ENCODE results near the gene CKLF.
"Not testable (repeated sequence)": the region's sequence is repeated elsewhere in the genome, so short reads cannot be mapped to it uniquely, and the experiment has no call there.

Gene CKLF

DNA sequence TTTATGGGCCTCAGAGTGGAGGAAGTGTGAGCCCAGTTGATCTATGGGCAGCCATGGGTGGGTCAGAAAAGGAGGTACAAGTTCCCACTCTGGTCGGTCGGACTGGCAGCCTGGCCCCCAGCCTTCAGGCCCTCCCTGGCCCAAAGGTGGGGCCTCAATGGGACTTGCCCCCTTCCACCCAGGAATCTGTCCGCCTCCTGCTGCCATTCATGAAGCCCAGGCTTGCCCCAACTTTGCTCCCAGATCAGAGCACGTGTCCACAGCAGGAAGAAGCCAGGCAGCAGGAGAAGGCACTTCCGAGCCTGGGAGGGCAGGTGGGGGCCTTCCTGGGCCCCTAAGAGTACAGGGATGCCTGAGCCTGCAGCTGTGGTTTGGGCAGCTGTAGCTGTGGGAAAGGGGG, 49.1 kb downstream of the CKLF start:
- DNase-seq (ENCODE audit: low spot score in 2 of 2) (no peak), ATAC-seq (replicated peaks; ENCODE audit: extremely low read depth, poor library complexity, severe bottlenecking) (no peak)
- Mint-ChIP-seq H3K4me3 (no peak overlapping the region), H3K9me3 (no peaks in the 10 kb centered on the region), H3K27me3 (no peaks in the 10 kb centered on the region), H3K4me1 (peaks cover 22% of the 10 kb centered on the region), H3K27ac (ENCODE audit: low read depth) (no peak overlapping the region), H3K36me3 (ENCODE audit: insufficient read depth) (peaks cover 12% of the 10 kb centered on the region)

DNA sequence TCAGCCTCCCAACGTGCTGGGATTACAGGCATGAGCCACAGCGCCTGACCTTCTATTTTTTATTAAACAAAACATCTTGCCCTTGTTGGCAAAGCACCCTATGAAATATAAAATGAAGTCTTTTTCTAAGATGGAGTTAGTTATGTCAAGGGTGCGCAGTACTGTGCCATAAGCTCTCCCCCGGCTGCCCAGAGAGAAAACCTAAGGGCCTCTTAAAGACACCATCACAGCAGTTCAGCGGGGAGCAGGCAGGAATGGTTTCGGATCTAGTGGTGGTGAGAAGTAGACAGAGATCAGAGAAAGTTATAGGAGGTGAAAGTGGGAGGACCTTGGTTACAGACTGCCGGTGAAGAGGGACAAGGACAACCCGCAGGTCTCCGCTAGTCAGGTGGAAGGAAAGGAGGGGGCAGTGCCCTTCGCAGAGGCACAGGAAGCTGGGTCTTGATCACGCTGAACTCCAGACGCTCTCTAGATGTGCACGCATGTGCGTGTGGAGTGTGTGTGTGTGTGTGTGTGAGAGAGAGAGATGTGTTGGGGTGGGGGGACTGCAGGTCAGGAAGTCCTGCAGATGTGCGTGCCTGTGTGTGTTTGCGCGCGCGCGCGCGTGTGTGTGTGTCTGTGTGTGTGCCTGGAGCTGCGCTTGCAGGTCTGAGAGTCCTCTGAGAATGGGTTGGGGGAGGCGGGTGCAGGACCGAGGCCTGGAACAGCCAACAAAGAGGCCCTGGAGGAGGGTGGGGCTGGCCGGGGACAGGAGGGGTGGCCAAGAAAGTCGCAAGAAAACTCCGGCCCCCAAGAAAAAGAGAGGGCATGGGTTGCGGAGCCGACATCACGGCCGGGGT, 51.4 kb downstream of the CKLF start:
- no peaks in the 10 kb centered on the region for H3K9me3 Mint-ChIP-seq
- peaks cover 42% of the 10 kb centered on the region for H3K4me1 Mint-ChIP-seq
- peaks cover 13% of the 10 kb centered on the region for H3K36me3 Mint-ChIP-seq (ENCODE audit: insufficient read depth)
- H3K4me3 Mint-ChIP-seq, result peak overlapping the region; percentile 88
- peak overlapping the region; percentile 84 for H3K27ac Mint-ChIP-seq (ENCODE audit: low read depth)
- peak; percentile 55 to 77 for DNase-seq (ENCODE audit: low spot score in 2 of 2)
- ATAC-seq (replicated peaks; ENCODE audit: extremely low read depth, poor library complexity, severe bottlenecking), result peak; percentile 73
- H3K27me3 Mint-ChIP-seq, result no peaks in the 10 kb centered on the region

DNA sequence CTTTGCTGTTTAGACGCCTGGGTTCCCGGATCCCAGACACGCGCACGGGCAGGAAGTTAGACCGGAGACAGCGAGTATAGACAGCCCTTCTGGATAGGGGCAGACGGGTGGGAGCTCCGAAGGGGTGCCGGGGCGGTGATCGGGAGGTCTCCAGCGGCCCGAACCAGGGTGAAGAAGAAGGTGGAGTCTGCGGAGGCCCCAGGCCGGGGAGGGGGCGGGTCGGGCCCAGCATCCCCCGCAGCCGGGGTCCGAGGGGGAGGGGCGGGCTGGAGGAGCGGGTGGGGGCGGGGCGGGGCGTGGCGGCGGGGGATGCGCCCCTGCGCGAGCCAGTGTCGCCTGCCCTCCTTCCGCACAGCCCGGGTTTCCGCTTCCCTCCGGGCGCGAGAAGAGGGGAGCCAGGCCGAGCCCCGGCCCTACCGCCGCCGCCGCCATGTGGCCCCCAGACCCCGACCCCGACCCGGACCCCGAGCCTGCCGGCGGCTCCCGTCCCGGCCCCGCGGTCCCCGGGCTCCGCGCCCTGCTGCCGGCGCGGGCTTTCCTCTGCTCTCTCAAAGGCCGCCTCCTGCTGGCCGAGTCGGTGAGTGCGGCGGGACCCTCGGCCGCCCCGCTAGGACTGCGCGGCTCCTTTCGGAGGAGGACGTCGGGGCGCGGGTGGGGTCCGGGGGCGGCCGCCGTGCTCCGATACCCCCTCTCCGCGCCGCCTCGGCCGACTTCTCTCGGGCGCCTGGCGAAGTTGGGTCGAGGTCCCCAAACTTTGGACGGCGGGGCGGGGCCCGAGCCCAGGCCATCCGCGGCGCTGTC, 52.2 kb downstream of the CKLF start, which contains the start of gene CMTM3:
CMTM3 (plus strand) TSS at position 329 of the 801 bp plus-strand sequence; CDS start at position 431, 102 bp downstream.
- Mint-ChIP-seq H3K9me3 (no peaks in the 10 kb centered on the region), H3K27me3 (no peaks in the 10 kb centered on the region), H3K4me3 (peak within 1 kb of the TSS; percentile 88), H3K36me3 (ENCODE audit: insufficient read depth) (peaks cover 13% of the 10 kb centered on the region), H3K27ac (ENCODE audit: low read depth) (peak within 1 kb of the TSS; percentile 84), H3K4me1 (peaks cover 42% of the 10 kb centered on the region)
- DNase-seq (ENCODE audit: low spot score in 2 of 2) (peak; percentile 57 to 59), ATAC-seq (replicated peaks; ENCODE audit: extremely low read depth, poor library complexity, severe bottlenecking) (peak; percentile 50)

DNA sequence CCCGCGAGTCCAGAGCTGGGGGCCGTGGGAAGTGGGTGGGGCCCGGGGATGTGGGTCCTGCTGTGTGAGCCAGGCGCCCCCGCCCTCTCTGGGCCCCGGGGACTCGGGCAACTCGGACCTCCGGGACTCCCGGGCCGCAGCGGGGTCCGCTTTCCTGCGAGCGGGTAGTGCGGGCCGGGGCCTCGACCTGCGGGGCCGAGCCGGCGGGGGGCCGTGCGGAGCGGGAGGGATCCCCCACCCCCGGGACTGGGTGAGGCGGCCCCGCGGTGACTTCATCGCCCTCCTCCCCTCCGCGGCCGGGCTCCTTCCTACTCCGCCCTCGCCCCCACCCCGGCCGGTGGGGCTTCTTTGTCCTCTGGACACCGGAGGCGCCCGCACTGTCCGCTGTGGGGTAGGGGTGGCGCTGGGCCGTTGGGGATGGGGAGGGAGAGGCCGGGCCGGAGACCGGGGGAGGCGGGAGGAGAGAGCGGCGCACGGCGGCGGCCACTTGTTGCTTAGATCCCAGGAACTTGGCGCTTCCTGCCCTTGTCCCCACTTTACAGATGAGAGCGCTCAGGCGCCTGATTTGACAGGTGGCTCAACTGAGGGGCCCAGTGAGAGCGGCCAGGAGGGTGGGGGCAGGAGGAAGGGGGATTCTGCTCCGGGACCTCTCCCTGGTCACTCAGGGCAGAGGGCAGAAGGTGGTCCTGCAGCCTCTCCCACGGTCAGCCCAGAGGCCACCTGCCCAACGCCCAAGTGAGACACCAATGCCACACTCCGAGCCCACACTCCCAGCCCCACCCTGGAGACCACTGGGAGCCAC, 53.0 kb downstream of the CKLF start:
- H3K4me3 Mint-ChIP-seq, result peak overlapping the region; percentile 88
- H3K4me1 Mint-ChIP-seq, result peaks cover 42% of the 10 kb centered on the region
- ATAC-seq (replicated peaks; ENCODE audit: extremely low read depth, poor library complexity, severe bottlenecking), result no peak
- H3K9me3 Mint-ChIP-seq, result no peaks in the 10 kb centered on the region
- H3K27me3 Mint-ChIP-seq, result no peaks in the 10 kb centered on the region
- H3K27ac Mint-ChIP-seq (ENCODE audit: low read depth), result peak overlapping the region; percentile 60
- peaks cover 20% of the 10 kb centered on the region for H3K36me3 Mint-ChIP-seq (ENCODE audit: insufficient read depth)
- DNase-seq (ENCODE audit: low spot score in 2 of 2), result no peak

DNA sequence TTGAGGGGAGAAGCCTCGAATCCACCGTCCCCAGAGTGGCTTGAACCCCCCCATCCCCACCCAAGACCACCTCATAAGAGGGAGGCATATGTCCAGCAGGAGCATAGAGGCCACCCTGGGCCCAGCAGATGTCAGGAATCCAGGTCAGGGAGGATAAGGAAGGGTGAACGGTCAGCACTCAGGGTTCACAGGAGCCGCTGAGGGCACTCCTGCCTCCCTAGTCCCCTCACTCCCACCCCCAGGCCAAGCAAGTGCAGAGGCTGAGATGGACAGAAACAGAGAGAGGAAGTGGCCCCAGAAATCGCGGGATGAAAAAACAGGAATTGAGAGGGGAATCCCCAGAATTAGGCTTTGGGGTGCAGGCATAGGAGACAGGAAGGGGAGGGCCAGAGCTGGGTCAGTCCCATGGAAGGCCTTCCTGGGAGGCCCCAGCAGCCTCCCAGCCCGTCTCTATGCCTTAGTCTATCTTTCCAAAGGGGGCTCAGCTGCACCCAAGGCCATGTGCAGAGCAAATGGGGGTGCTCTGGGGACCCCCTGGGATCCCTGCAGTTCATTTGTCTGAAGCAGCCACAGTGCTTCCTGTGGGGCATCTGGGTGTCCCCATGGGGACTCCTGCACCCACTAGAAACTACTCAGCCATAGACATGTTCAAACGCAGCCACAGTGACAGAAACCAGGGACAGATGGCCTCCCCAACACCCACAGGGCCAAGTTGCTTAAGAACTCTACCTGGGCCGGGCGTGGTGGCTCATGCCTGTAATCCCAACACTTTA, 53.8 kb downstream of the CKLF start:
- DNase-seq (ENCODE audit: low spot score in 2 of 2) (no peak), ATAC-seq (replicated peaks; ENCODE audit: extremely low read depth, poor library complexity, severe bottlenecking) (no peak)
- Mint-ChIP-seq H3K36me3 (ENCODE audit: insufficient read depth) (peaks cover 25% of the 10 kb centered on the region), H3K4me3 (peak overlapping the region; percentile 74), H3K9me3 (no peaks in the 10 kb centered on the region), H3K27me3 (no peaks in the 10 kb centered on the region), H3K27ac (ENCODE audit: low read depth) (peak overlapping the region; percentile 60), H3K4me1 (peaks cover 42% of the 10 kb centered on the region)

DNA sequence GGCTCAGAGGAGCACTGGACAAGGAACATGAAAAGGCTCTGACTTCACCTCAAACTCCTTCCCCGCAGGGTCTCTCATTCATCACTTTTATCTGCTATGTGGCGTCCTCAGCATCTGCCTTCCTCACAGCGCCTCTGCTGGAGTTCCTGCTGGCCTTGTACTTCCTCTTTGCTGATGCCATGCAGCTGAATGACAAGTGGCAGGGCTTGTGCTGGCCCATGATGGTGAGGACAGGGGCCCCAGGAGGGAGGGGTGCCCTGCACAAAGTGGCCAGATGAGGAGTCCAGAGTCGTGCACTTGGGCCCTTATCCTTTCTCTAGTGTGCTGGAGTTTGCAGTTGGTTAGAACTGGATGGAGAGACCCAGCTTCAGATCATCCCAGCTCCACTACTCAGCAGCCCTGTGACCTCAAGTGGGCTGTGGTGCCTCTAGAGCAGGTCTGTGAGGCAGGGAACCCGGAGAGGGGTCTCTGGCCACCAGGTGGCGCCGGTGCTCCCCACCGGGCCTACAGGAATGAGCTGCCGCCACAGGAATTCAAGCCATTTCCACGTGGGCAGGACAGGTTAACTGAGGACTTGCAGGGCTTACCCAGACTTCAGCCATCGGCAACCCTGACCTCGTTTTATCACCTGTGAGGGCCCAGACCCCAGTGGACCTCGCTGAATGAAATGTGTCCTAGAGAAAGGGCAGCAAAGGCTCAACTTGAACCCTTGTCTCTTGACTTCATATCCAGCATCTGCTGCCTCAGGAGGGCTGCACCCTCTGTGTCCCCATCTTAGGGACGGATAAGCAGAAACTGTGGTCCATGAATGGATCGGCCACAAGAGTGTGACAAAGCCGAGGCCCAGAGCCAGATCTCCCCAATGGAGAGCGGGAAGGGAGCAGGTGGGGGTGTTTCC, 56.1 kb downstream of the CKLF start:
- H3K27ac Mint-ChIP-seq (ENCODE audit: low read depth), result no peak overlapping the region
- DNase-seq (ENCODE audit: low spot score in 2 of 2) (peak; percentile 63 to 75), ATAC-seq (replicated peaks; ENCODE audit: extremely low read depth, poor library complexity, severe bottlenecking) (no peak)
- H3K9me3 Mint-ChIP-seq, result no peaks in the 10 kb centered on the region
- H3K4me1 Mint-ChIP-seq, result peaks cover 35% of the 10 kb centered on the region
- H3K4me3 Mint-ChIP-seq, result peak overlapping the region; percentile 49
- no peaks in the 10 kb centered on the region for H3K27me3 Mint-ChIP-seq
- peaks cover 42% of the 10 kb centered on the region for H3K36me3 Mint-ChIP-seq (ENCODE audit: insufficient read depth)

DNA sequence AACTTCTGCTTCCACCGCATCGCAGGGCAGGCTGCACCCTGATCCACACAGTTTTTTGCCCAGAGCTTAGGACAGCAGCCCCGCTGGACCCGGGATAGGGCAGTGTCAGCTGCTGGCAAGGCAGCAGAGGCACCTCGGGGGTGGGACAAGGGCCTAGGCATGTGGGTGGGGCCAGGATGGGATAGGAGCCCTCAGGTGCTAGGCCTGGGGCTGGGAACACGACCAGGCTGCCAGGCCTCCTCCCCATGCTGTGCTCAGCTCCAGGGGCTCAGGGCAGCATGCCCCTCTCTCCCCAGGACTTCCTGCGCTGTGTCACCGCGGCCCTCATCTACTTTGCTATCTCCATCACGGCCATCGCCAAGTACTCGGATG, 56.7 kb downstream of the CKLF start:
- no peak for ATAC-seq (replicated peaks; ENCODE audit: extremely low read depth, poor library complexity, severe bottlenecking)
- Mint-ChIP-seq H3K36me3 (ENCODE audit: insufficient read depth) (peaks cover 39% of the 10 kb centered on the region), H3K4me1 (peaks cover 28% of the 10 kb centered on the region), H3K9me3 (no peaks in the 10 kb centered on the region), H3K4me3 (no peak overlapping the region), H3K27ac (ENCODE audit: low read depth) (no peak overlapping the region), H3K27me3 (no peaks in the 10 kb centered on the region)
- DNase-seq (ENCODE audit: low spot score in 2 of 2), result no peak

DNA sequence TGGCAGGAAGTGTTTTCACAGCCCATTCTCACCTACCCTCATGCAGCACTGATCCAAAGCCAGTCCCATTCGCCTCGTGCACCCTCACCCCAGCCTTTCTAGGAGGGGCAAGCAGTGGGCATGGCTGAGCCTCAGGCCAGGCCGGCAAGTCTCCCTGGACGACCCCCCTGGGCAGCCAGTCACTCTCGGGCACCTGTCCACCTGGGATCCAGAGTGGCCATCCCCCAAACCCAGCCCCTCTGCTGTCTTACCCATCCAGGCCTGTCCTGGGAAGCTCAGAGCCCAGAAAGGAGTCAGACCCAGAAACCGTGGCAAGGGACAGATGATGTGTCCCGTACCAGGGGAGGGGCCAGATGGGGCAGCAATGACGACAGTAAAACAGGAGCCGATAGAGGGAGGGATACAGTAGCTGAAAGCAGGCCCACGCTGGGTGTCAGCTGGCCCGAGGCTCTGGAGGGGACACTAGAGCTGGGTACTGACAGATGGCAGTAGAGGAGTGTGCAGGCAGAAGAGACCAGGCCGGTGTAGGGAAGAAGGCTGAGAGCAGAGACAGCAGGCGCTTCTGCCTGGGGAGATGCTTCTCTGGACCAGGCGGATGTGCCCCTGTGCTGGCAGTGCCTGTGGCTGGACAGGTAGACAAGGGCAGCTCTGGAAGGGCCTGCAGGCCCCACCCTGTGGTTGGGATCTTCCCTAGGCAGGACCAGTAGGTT, 57.9 kb downstream of the CKLF start:
- H3K4me1 Mint-ChIP-seq, result peaks cover 28% of the 10 kb centered on the region
- peak overlapping the region; percentile 16 for H3K27ac Mint-ChIP-seq (ENCODE audit: low read depth)
- H3K27me3 Mint-ChIP-seq, result no peaks in the 10 kb centered on the region
- H3K36me3 Mint-ChIP-seq (ENCODE audit: insufficient read depth), result peaks cover 42% of the 10 kb centered on the region
- DNase-seq (ENCODE audit: low spot score in 2 of 2) (no peak), ATAC-seq (replicated peaks; ENCODE audit: extremely low read depth, poor library complexity, severe bottlenecking) (no peak)
- no peaks in the 10 kb centered on the region for H3K9me3 Mint-ChIP-seq
- no peak overlapping the region for H3K4me3 Mint-ChIP-seq

DNA sequence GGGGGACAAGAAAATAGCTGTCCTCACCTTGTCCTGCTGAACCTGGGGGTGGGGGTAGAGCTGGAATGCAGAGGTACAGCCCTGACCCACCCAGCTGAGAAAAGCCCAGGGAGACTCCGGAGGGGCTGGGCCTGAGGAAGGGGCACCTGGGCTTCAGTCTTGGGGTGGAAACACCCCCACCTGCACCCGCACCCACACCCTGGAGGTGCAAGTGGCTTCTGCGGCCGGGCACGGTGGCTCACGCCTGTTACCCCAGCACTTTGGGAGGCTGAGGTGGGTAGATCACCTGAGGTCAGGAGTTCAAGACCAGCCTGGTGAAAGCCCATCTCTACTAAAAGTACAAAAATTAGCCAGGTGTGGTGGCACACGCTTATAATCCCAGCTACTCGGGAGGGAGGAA, 59.5 kb downstream of the CKLF start:
- not testable (repeated sequence) for DNase-seq (ENCODE audit: low spot score in 2 of 2); H3K9me3 Mint-ChIP-seq; H3K27me3 Mint-ChIP-seq; ATAC-seq (replicated peaks; ENCODE audit: extremely low read depth, poor library complexity, severe bottlenecking); H3K4me3 Mint-ChIP-seq
- peaks cover 37% of the 10 kb centered on the region for H3K36me3 Mint-ChIP-seq (ENCODE audit: insufficient read depth)
- peak overlapping the region; percentile 57 for H3K27ac Mint-ChIP-seq (ENCODE audit: low read depth)
- H3K4me1 Mint-ChIP-seq, result peaks cover 16% of the 10 kb centered on the region

DNA sequence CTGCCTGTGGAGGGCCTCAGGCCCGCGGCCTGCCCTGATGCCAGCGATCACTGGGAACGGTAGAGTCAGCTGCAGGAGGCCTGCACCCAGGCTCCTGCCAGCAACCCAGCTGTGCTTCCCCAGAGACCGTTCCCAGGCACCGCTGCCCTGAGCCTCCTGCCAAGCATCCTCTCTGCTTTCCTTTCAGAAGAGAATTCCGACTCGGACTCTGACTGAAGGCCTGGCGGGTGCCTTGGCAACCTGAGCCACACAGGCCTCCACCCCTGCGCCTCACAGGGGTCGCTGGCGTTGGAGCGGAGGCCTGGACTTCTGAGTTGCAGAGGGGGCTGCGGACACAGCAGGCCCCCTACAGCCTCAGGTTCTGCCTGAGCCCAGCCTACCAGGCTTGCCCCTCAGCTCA, 60.0 kb downstream of the CKLF start:
- Mint-ChIP-seq H3K4me1 (peaks cover 11% of the 10 kb centered on the region), H3K27ac (ENCODE audit: low read depth) (peak overlapping the region; percentile 57), H3K27me3 (no peaks in the 10 kb centered on the region), H3K4me3 (no peak overlapping the region), H3K9me3 (no peaks in the 10 kb centered on the region), H3K36me3 (ENCODE audit: insufficient read depth) (peaks cover 37% of the 10 kb centered on the region)
- ATAC-seq (replicated peaks; ENCODE audit: extremely low read depth, poor library complexity, severe bottlenecking) (no peak), DNase-seq (ENCODE audit: low spot score in 2 of 2) (no peak)
